GM12801 (cell line): ENCODE data around the gene NRL.

ENCODE experiments used
- TF ChIP-seq, protein P1 (sequence below): IDR thresholded peaks from one replicate; pipeline ENCODE4 v1.5.1; 2011; ENCODE audit warnings: control low read depth; ENCODE audit not compliant: insufficient read length; ENCODE audit errors: extremely low read depth

The NRL gene

DNA sequence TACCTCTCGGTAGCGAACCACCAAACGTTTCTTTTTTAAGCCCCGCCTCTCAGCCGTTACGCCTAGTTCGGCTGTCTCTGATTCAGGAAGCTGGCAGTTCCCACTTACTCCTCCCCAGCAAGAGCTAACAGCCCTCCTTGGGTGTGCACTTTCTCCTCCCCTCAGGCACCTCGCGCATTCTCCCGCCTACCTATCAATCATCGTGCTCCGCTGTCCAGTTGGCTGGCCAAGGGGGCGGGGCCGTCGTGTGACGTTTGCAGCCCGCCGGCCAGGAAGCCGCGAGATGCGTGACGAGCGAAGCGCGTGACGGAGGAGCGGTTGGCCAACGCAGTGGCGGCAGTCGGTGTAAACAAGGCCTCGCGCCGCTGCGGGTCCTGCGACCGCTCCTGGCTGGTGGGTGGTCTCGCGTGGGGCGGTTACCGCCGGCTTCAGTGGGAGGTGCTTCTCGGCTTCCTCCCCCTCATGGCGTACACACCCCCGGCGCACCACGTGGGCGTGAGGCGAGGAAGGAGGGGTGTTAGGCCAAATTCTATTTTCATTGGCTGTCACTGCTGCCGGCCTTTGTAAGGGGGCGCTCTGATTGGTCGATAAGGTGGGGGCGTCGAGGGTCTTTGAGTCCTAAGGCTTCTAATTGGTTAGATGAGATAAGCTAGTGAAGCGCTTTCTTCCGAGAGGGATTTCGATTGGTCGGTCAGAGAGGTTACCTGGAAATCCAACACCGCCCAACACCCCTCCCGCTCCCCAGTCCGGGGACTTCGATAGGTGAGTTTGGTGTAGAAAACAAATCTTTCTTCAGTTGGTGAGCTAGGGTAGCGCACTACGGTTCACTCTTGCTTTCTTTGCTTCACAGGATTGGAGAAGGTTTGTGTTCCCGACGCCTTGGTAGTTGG is at the start of gene NRL, which contains the start of gene DCAF11:
TSS of gene NRL (minus strand) at position 418 of the 890 bp plus-strand sequence. CDS start 32,101 bp downstream, outside the sequence.
TSS of gene DCAF11 (plus strand) at position 246 of the 890 bp plus-strand sequence. CDS start 818 bp downstream, outside the sequence.
- TF ChIP-seq, protein P1, sequence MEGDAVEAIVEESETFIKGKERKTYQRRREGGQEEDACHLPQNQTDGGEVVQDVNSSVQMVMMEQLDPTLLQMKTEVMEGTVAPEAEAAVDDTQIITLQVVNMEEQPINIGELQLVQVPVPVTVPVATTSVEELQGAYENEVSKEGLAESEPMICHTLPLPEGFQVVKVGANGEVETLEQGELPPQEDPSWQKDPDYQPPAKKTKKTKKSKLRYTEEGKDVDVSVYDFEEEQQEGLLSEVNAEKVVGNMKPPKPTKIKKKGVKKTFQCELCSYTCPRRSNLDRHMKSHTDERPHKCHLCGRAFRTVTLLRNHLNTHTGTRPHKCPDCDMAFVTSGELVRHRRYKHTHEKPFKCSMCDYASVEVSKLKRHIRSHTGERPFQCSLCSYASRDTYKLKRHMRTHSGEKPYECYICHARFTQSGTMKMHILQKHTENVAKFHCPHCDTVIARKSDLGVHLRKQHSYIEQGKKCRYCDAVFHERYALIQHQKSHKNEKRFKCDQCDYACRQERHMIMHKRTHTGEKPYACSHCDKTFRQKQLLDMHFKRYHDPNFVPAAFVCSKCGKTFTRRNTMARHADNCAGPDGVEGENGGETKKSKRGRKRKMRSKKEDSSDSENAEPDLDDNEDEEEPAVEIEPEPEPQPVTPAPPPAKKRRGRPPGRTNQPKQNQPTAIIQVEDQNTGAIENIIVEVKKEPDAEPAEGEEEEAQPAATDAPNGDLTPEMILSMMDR: no peak

DNA sequence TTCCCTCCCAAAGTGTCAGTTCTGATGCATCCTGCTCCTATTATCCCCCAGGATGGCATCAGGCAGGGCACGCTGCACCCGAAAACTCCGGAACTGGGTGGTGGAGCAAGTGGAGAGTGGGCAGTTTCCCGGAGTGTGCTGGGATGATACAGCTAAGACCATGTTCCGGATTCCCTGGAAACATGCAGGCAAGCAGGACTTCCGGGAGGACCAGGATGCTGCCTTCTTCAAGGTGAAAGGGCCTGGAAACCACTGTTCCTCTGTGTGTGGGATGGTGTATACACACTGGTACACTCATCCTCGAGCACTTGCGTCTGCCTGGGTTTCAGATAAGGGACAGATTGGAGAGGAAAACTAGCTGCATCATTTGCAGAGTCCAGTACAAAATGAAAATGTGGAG is 47.3 kb upstream of the NRL start:
- TF ChIP-seq, protein P1: no peak

DNA sequence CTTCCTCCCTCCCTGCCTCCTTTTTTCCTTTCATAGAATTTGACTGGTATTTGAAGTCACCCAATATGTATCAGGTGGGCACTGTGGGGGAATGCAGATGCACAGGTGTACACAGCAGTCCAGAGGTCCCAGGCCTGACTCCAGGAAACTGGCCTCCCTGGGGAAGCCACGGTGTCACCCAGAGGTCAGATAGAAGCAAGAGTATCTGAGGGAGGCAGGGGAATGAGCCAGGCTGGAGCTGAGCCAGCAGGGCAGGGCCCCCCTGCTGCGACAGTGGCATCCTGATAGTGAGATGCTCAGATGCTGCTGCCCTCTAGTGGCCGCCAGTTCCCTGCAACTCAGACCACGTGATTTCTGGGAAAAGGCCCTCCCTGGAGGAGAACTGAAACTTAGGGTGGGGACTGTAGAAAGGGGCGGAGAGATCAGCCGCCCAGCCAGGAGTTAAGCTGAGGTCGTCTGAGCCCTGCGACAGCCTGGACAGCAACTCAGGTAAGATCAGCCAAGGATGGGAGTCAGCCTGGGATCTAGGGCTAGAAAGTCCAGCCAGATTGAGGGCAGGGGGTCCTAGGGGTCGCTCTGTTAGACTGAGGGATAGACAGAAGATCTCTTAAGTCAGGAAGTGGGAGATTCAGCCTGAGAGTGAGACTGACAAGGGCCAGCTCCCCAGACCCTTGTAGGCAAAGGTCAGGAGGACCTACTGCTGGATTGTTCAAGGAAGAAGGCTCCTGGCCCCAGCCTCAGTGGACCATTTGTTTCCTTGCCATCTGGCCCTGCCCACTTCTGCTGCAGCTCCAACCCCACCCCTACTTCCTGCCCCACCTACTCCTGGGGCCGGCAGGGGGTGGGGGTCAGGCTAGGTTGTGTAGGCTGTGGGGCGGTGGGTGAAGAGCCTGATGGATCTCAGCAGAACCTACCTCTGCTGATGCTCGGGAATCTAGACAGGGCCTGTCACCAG is 46.4 kb upstream of the NRL start, which contains the start of gene IRF9:
TSS of gene IRF9 (plus strand) at position 416 of the 955 bp plus-strand sequence. CDS start 880 bp downstream, outside the sequence.
- TF ChIP-seq, protein P1: peak; percentile 65

DNA sequence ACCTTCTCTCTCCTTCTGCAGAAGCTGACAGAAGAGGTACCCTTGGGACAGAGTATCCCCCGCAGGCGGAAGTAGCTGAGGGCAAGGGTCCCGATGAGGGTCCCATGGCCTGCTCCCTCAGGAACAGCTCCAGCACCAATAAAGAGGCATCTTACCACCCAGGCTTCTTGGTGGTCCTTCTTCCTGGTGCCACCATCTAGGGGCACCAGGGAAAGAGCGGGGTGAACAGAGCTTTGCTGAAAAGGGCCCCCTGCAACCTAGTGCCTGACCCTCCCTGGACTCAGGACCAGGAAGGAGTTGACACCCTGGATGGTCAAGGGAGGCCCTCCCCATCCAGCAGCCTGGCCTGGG is 45.7 kb upstream of the NRL start:
- TF ChIP-seq, protein P1: no peak

DNA sequence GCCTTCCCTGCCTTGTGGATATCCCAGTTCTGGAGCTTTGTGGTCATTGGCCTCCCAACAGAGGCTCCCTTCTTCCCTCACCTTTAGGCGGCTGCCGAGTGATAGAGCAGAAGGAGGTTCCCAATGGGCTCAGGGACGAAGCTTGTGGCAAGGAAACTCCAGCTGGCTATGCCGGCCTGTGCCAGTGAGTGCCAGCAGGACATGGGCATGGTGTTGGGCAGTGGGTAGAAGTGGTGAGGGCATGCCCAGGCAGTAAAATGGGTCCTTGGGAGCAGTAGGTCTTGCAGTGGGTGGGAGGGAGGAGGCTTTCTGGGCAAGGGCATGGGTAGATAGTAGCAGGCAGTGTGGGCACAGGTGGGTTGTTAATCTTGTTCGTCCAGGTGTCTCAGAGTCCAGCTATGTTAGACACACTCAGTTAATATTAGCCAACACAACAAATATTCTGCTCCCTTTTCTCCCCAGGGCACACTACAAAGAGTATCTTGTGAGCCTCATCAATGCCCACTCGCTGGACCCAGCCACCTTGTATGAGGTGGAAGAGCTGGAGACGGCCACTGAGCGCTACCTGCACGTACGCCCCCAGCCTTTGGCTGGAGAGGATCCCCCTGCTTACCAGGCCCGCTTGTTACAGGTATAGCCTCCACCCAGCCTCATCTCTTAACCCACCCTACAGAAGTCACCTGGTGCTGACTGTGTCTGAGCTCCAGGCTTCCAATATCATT is 45.2 kb upstream of the NRL start:
- TF ChIP-seq, protein P1: no peak

DNA sequence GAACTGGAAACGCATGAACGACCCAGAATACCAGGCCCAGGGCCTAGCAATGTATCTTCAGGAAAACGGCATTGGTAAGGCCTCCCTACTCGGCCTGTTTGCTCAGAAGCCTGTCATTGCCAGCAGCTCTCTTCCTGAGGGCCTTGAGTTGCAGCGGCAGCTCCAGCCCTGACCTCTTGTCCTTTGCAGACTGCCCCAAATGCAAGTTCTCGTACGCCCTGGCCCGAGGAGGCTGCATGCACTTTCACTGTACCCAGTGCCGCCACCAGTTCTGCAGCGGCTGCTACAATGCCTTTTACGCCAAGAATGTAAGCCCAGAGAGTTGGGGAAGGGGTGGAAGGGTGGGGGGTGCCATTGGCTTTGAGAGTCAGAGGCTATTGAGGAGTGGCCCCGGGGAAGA is 42.6 kb upstream of the NRL start:
- TF ChIP-seq, protein P1: no peak
